ENCODE results near the gene CLIC4. TPM values are rescaled to one million over a fixed set of nuclear protein-coding genes. Genes with fewer than 3 reads are reported as not detected.

Gene CLIC4
- total and polyA plus RNA-seq, 2 experiments from 2014 or later, result 92.5 to 308 TPM

DNA sequence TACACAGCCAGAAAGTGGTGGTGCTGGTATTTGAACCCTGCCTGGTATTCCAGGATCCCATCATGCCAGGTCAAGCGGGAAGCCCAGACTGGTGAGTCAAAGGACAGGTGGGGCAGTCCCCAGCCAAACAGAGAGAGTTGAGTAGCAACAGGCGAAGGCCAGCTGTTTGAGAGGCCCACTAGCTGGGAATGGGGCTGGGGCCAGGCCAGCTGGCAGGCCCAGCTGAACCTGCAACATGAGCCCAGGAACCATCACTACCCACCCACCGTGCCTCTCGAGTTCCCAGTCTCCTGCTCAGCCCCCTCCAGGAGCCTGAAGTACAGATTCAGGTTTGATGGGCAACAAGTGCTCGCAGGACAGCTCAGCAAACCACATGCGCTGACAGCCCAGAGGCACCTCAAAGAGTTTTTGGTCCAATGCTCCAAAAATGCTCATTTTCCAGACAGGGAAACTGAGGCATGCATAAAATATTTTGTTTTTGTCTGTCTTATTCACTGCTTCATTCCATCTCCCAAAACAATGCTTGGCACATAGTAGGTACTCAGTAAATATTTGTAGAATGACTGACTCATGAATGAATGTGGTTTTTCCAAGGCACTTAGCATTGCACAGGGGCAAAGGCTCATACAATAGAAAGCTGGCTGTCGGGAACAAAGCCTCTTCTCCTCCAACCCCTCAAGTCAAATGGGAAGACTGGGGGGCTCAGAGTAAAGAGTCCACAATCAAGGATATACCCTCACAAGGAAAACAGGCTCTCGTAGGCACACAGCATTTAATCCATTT is 42.5 kb upstream of the CLIC4 start:
- H3K9me3 Mint-ChIP-seq, result peaks cover 3% of the 10 kb centered on the region; the same call in 1 of the 3 replicates
- Histone ChIP-seq H4K20me1 (replicated peaks; ENCODE audit: insufficient read depth) (no peaks in the 10 kb centered on the region), H3K4me3 (no peak overlapping the region), H3K4me1 (ENCODE audit: insufficient read depth) (peaks cover 7% of the 10 kb centered on the region), H3K27me3 (ENCODE audit: insufficient read depth) (no peaks in the 10 kb centered on the region), H3F3A (replicated peaks; ENCODE audit: low read depth) (peaks cover 4% of the 10 kb centered on the region; the same call in 1 of the 2 replicates), H3K4me2 (no peak overlapping the region), H3K79me2 (replicated peaks; ENCODE audit: insufficient read depth) (no peaks in the 10 kb centered on the region), H3K9me2 (ENCODE audit: insufficient read depth) (no peaks in the 10 kb centered on the region), H2AFZ (no peak overlapping the region), H3K27ac (ENCODE audit: low read depth) (no peak overlapping the region), H3K36me3 (ENCODE audit: insufficient read depth) (no peaks in the 10 kb centered on the region)
- no peak for TF ChIP-seq CREB1 (CRISPR knock-in tag; IDR thresholded peaks at IDR 0.05; ENCODE audit: low read depth)
- no peak for TF ChIP-seq POLR2AphosphoS5 (IDR thresholded peaks at IDR 0.05; ENCODE audit: low read depth)
- TF ChIP-seq, protein P1, sequence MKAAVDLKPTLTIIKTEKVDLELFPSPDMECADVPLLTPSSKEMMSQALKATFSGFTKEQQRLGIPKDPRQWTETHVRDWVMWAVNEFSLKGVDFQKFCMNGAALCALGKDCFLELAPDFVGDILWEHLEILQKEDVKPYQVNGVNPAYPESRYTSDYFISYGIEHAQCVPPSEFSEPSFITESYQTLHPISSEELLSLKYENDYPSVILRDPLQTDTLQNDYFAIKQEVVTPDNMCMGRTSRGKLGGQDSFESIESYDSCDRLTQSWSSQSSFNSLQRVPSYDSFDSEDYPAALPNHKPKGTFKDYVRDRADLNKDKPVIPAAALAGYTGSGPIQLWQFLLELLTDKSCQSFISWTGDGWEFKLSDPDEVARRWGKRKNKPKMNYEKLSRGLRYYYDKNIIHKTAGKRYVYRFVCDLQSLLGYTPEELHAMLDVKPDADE (IDR thresholded peaks at IDR 0.05), result no peak
- no peak for TF ChIP-seq EZH2 (IDR thresholded peaks at IDR 0.05; ENCODE audit: low read depth, unreplicated experiment)
- no peak for TF ChIP-seq ZNF462 (CRISPR knock-in tag; IDR thresholded peaks at IDR 0.05)
- no peak for TF ChIP-seq JUNB (IDR thresholded peaks at IDR 0.05; ENCODE audit: unreplicated experiment)
- TF ChIP-seq REST (IDR thresholded peaks at IDR 0.05; ENCODE audit: unreplicated experiment), result no peak
- no peak for TF ChIP-seq NANOG (IDR thresholded peaks at IDR 0.05; ENCODE audit: borderline replicate concordance)
- TF ChIP-seq STAT1 (IDR thresholded peaks at IDR 0.05; ENCODE audit: unreplicated experiment), result no peak
- TF ChIP-seq, protein P2, sequence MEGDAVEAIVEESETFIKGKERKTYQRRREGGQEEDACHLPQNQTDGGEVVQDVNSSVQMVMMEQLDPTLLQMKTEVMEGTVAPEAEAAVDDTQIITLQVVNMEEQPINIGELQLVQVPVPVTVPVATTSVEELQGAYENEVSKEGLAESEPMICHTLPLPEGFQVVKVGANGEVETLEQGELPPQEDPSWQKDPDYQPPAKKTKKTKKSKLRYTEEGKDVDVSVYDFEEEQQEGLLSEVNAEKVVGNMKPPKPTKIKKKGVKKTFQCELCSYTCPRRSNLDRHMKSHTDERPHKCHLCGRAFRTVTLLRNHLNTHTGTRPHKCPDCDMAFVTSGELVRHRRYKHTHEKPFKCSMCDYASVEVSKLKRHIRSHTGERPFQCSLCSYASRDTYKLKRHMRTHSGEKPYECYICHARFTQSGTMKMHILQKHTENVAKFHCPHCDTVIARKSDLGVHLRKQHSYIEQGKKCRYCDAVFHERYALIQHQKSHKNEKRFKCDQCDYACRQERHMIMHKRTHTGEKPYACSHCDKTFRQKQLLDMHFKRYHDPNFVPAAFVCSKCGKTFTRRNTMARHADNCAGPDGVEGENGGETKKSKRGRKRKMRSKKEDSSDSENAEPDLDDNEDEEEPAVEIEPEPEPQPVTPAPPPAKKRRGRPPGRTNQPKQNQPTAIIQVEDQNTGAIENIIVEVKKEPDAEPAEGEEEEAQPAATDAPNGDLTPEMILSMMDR (conservative IDR thresholded peaks at IDR 0.05; ENCODE audit: low read depth in 2 of 2), result no peak
- no peak for TF ChIP-seq ZNF114 (CRISPR knock-in tag; IDR thresholded peaks at IDR 0.05)
- TF ChIP-seq EZH2phosphoT487 (IDR thresholded peaks at IDR 0.05; ENCODE audit: unreplicated experiment), result no peak
- TF ChIP-seq ZNF331 (CRISPR knock-in tag; IDR thresholded peaks at IDR 0.05; ENCODE audit: low read depth), result no peak
- peaks cover 10% of the 10 kb centered on the region for H3K27me3 Mint-ChIP-seq (ENCODE audit: insufficient read depth, low read depth, poor library complexity)
- H3K36me3 Mint-ChIP-seq (ENCODE audit: low read depth), result no peaks in the 10 kb centered on the region; the same call in 2 of the 3 replicates
- no peak; the same call in 2 of the 3 replicates for ATAC-seq
- DNase-seq (ENCODE audit: low spot score), result peak; percentile 34
- peaks cover 30% of the 10 kb centered on the region for H3K4me1 Mint-ChIP-seq
- H3K27ac Mint-ChIP-seq, result no peak overlapping the region
- H3K4me3 Mint-ChIP-seq, result no peak overlapping the region

Data from GM23338 (cell line).